ENCODE results near the gene P2RY8. TPM values are rescaled to one million over a fixed set of nuclear protein-coding genes. Genes with fewer than 3 reads are reported as not detected.

P2RY8 gene
- total and polyA plus RNA-seq, 2 donors (not counting 1 experiment from before 2014, with no cell fraction given): 72.3 to 142 TPM

DNA sequence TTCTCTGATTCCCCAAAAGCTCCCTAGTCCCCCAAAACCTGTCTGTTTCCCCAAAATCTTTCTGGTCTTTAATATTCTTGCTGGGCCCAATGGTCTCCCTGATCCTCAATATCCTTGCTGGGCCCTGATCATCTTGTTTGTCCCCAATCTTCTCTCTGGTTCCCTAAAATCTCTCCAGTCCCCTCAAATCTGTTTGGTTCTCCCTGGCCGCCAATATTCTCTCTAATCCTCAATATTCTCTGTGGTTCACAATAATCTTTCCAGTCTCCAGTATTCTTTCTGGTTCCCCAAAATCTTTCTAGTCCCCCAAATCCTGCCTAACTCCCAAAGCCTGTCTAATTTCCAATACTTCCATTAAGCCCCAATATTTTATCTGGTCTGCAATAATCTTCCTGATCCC is 18.5 kb downstream of the P2RY8 start:
- Histone ChIP-seq H3K4me2 (replicated peaks; ENCODE audit: low read depth, low read length, poor library complexity, severe bottlenecking) (peak overlapping the region; percentile 34), H3K27ac (ENCODE audit: low read length in 2 of 2) (peak overlapping the region; percentile 90 to 98), H3K9me3 (ENCODE audit: control extremely low read depth in 1 of 3, control insufficient read depth in 2 of 3, insufficient read depth in 1 of 3, low read length in 2 of 3) (peaks cover 0 to 4% (median 0%) of the 10 kb centered on the region in 3 donors), H3K79me2 (ENCODE audit: control insufficient read depth, insufficient read depth, low read length) (peaks cover 75% of the 10 kb centered on the region), H4K20me1 (ENCODE audit: control insufficient read depth, insufficient read depth, low read length, poor library complexity, severe bottlenecking) (peaks cover 22% of the 10 kb centered on the region), H3K27me3 (replicated peaks in 1 of 4; ENCODE audit: control extremely low read depth in 1 of 4, control insufficient read depth in 3 of 4, insufficient read depth in 4 of 4, low read length in 3 of 4) (no peaks in the 10 kb centered on the region), H3K4me3 (ENCODE audit: control extremely low read depth in 1 of 5, extremely low read depth in 1 of 5, insufficient read depth in 1 of 5, low read depth in 2 of 5, low read length in 4 of 5) (no peak overlapping the region), H3K36me3 (replicated peaks in 1 of 2; ENCODE audit: control extremely low read depth in 1 of 2, control insufficient read depth in 1 of 2, extremely low read depth in 1 of 2, insufficient read depth in 2 of 2, low read length in 1 of 2) (peaks cover 2 to 19% of the 10 kb centered on the region in 2 experiments), H3K9ac (ENCODE audit: low read length) (no peak overlapping the region), H3K4me1 (ENCODE audit: control insufficient read depth in 2 of 2, insufficient read depth in 2 of 2, low read length in 2 of 2) (peaks cover 53 to 68% of the 10 kb centered on the region in 2 donors), H2AFZ (ENCODE audit: insufficient read depth, low read depth, low read length, poor library complexity, severe bottlenecking) (no peak overlapping the region)
- TF ChIP-seq, protein P1, sequence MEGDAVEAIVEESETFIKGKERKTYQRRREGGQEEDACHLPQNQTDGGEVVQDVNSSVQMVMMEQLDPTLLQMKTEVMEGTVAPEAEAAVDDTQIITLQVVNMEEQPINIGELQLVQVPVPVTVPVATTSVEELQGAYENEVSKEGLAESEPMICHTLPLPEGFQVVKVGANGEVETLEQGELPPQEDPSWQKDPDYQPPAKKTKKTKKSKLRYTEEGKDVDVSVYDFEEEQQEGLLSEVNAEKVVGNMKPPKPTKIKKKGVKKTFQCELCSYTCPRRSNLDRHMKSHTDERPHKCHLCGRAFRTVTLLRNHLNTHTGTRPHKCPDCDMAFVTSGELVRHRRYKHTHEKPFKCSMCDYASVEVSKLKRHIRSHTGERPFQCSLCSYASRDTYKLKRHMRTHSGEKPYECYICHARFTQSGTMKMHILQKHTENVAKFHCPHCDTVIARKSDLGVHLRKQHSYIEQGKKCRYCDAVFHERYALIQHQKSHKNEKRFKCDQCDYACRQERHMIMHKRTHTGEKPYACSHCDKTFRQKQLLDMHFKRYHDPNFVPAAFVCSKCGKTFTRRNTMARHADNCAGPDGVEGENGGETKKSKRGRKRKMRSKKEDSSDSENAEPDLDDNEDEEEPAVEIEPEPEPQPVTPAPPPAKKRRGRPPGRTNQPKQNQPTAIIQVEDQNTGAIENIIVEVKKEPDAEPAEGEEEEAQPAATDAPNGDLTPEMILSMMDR (IDR thresholded peaks at IDR 0.05): no peak
- TF ChIP-seq EZH2 (IDR thresholded peaks at IDR 0.05; ENCODE audit: borderline replicate concordance, insufficient read depth, low read depth, low read length, poor library complexity, severe bottlenecking): no peak
- Mint-ChIP-seq H3K9me3 (ENCODE audit: insufficient read depth) (no peaks in the 10 kb centered on the region), H3K27ac (peak overlapping the region; percentile 84), H3K4me1 (peaks cover 62% of the 10 kb centered on the region), H3K27me3 (no peaks in the 10 kb centered on the region), H3K4me3 (peak overlapping the region; percentile 52)
- ChIA-PET CTCF (no interaction called here), POLR2A (no interaction called here)
- no peak for DNase-seq
- intact Hi-C loops (cut with micrococcal nuclease): no loop called here
- no peak for ATAC-seq (ENCODE audit: low read depth)
- WGBS (ENCODE audit: insufficient coverage): 100% methylated on average over 1 of the region's 1 CpG

DNA sequence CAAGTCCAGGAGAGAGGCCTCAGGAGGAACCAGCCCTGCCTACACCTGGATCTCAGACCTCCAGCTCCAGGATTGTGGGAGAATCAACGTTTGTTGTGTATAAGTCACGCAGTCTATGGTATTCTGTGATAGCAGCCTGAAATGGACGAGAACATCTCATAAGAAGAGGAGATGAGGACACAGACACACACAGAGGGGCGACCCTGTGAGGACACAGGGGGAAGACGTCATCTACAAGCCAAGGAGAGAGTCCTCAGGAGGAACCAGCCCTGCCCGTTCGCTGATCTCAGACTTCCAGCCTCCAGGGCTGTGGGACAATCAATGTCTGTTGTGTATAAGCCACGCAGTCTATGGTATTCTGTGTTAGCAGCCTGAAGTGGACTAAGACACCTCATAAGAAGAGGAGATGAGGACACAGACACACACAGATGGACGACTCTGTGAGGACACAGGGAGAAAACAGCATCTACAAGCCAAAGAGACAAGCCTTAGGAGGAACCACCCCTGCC is 20.3 kb downstream of the P2RY8 start:
- Mint-ChIP-seq H3K27me3 (no peaks in the 10 kb centered on the region), H3K9me3 (ENCODE audit: insufficient read depth) (peaks cover 2% of the 10 kb centered on the region), H3K27ac (peak overlapping the region; percentile 91), H3K4me1 (peaks cover 63% of the 10 kb centered on the region), H3K4me3 (peak overlapping the region; percentile 23)
- Histone ChIP-seq H3K27me3 (replicated peaks in 1 of 4; ENCODE audit: control extremely low read depth in 1 of 4, control insufficient read depth in 3 of 4, insufficient read depth in 4 of 4, low read length in 3 of 4) (no peaks in the 10 kb centered on the region), H3K79me2 (ENCODE audit: control insufficient read depth, insufficient read depth, low read length) (peaks cover 79% of the 10 kb centered on the region), H3K9ac (ENCODE audit: low read length) (no peak overlapping the region), H2AFZ (ENCODE audit: insufficient read depth, low read depth, low read length, poor library complexity, severe bottlenecking) (no peak overlapping the region), H4K20me1 (ENCODE audit: control insufficient read depth, insufficient read depth, low read length, poor library complexity, severe bottlenecking) (peaks cover 28% of the 10 kb centered on the region), H3K4me1 (ENCODE audit: control insufficient read depth in 2 of 2, insufficient read depth in 2 of 2, low read length in 2 of 2) (peaks cover 45 to 53% of the 10 kb centered on the region in 2 donors), H3K27ac (ENCODE audit: low read length in 2 of 2) (peak overlapping the region in 1 of 2 donors; percentile 75), H3K9me3 (ENCODE audit: control extremely low read depth in 1 of 3, control insufficient read depth in 2 of 3, insufficient read depth in 1 of 3, low read length in 2 of 3) (peaks cover 0 to 14% (median 0%) of the 10 kb centered on the region in 3 donors), H3K36me3 (replicated peaks in 1 of 2; ENCODE audit: control extremely low read depth in 1 of 2, control insufficient read depth in 1 of 2, extremely low read depth in 1 of 2, insufficient read depth in 2 of 2, low read length in 1 of 2) (peaks cover 2 to 25% of the 10 kb centered on the region in 2 experiments), H3K4me3 (ENCODE audit: control extremely low read depth in 1 of 5, extremely low read depth in 1 of 5, insufficient read depth in 1 of 5, low read depth in 2 of 5, low read length in 4 of 5) (no peak overlapping the region), H3K4me2 (replicated peaks; ENCODE audit: low read depth, low read length, poor library complexity, severe bottlenecking) (no peak overlapping the region)
- ChIA-PET POLR2A (no interaction called here), CTCF (no interaction called here)
- WGBS (ENCODE audit: insufficient coverage): 100% methylated on average over 4 of the region's 9 CpGs
- intact Hi-C loops (cut with micrococcal nuclease): no loop called here
- ATAC-seq (ENCODE audit: low read depth): no peak
- no peak for TF ChIP-seq EZH2 (IDR thresholded peaks at IDR 0.05; ENCODE audit: borderline replicate concordance, insufficient read depth, low read depth, low read length, poor library complexity, severe bottlenecking)
- TF ChIP-seq, protein P1 (IDR thresholded peaks at IDR 0.05): no peak
- no peak for DNase-seq

Measured in B cell (primary cell).